ENCODE data around the gene HTRA3.

Gene HTRA3

DNA sequence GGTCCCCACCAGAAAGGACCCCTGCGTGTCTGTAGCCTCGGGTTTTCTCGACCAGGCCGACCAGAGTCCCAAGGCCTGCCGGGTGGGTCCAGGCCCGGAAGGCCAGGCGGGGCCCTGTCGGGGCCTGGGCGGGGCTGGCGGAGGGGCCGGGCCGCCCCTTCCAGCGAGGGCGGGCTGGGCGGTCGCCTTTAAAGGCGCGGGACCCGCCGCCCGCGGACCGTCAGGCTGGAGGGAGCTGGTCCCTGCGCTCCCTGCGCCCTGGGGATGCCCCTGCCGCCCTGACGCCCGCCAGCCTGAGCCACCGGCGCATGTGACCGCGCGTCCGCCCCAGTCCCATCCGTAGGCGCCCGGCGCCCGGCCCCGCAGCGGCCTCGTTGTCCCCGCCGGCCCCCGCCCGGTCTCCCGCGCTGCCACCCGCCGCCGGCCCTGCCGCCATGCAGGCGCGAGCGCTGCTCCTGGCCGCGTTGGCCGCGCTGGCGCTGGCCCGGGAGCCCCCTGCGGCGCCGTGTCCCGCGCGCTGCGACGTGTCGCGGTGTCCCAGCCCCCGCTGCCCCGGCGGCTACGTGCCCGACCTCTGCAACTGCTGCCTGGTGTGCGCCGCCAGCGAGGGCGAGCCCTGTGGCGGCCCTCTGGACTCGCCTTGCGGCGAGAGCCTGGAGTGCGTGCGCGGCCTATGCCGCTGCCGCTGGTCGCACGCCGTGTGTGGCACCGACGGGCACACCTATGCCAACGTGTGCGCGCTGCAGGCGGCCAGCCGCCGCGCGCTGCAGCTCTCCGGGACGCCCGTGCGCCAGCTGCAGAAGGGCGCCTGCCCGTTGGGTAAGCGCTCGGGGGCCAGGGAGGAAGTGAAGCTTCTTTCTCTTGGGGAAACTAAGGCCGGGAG is at the start of gene HTRA3:
TSS of gene HTRA3 (plus strand) at position 220 of the 883 bp plus-strand sequence. CDS start at position 435, 215 bp downstream.
- no peak for DNase-seq (ENCODE audit: low read depth in 2 of 2)

DNA sequence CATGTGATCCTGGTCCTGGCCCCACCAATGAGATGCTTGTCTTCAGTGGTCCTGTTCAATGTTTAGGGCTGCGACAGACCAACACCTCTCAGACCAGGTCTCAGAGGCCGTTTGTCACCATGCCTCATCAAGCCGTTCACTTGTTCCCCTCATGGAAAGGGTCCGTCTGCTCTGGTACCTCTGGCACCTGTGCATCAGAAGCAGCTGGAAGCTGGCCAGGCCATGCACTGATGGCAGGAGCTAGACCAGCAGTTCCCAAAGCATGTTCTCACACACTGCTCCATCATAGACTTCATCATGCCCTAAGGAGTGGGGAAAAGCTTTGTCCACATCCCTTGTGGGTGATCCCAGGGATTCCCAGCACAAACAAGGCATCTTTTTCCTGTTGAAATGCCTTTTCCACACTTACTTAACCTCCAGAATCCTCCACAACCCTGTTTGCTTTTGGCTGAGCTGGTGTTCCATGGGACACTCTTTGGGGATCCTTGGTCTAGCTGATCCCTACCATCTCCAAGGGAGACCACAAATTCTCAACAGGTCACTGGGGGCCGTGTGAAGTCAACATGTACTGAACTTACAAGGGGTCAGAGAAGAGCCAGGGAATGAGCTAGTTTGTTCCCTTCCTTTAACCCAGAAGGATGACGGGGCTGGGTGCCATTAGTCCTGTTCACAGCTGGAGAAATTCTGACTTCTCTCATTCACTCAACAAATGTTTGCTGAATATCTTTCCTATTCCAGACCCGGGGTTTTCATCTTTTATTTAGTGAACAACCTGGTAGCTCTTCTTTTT is 48.7 kb upstream of the HTRA3 start:
- DNase-seq (ENCODE audit: low read depth in 2 of 2), result no peak

DNA sequence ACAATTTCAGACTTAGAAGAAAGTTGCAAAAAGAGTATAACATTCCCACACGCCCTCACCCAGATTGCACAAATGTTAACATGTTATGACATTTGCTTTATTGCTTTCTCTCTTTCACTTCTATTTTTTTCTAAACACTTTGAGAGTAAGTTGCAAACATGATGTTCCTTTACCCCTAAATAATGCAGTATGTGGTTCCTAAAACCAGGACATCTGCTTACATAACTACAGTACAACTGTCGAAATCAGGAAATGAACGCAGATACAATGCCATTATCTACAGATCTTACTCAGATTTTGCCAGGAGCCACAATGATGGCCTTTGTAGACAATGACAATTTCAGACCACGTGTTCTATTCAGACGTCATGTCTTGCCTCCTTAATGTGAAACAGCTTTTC is 48.1 kb upstream of the HTRA3 start:
- DNase-seq (ENCODE audit: low read depth in 2 of 2), result peak in 1 of 2 experiments; percentile 22

DNA sequence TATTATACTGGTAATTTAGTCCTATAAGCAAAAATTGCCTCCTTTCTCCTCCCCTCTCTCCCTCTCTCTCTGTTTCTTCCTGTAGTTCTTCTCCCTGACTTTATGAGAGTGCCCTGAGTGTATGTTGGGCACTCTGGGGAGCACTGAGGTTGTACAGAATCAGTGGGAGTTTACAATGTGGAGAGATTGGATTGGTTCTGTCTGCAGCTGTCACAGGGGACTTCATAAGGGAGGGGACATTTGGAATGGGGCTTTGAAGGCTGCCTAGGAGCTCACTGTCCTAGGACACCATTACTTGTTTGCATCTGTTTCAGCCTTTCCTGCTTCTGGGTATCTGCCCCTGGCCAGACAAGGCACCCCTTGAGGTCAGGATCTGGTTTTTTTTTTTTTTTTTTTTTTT is 47.6 kb upstream of the HTRA3 start:
- DNase-seq (ENCODE audit: low read depth in 2 of 2), result no peak

DNA sequence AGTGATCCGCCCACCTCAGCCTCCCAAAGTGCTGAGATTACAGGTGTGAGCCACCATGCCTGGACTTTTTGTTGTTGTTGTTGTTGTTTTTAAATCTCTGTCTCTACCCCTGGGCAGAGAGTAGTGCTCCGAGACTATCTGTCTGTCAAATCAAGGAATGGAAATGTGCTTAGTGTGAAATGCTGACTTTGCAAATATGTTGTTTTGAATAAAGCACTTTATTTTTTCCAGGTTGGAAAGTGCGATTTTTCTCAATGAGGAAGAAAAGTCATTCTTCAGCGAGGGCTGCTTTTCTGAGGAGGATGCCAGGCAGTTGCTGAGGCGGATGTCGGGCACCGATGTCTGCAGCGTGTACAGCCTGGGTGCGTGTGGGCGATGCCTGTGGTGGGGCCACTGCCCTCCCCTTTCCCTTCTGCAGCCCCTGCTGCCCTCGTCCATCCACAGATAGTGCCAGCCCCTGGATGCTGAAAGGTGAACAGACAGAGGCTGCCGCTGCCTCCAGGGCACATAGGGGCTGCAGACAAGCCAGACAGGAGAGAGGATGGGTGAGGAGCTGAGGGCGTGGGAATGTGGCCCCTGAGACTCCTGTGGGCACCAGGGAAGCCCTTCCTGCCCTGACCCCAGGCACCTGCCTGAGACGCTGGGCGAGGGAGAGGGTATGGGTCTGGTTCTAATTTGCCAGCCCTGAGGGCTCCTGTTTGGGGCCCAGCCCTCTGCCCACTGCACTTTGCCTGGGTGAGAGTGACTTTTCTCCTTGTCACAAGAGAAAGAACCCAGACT is 46.8 kb upstream of the HTRA3 start:
- DNase-seq (ENCODE audit: low read depth in 2 of 2), result no peak

DNA sequence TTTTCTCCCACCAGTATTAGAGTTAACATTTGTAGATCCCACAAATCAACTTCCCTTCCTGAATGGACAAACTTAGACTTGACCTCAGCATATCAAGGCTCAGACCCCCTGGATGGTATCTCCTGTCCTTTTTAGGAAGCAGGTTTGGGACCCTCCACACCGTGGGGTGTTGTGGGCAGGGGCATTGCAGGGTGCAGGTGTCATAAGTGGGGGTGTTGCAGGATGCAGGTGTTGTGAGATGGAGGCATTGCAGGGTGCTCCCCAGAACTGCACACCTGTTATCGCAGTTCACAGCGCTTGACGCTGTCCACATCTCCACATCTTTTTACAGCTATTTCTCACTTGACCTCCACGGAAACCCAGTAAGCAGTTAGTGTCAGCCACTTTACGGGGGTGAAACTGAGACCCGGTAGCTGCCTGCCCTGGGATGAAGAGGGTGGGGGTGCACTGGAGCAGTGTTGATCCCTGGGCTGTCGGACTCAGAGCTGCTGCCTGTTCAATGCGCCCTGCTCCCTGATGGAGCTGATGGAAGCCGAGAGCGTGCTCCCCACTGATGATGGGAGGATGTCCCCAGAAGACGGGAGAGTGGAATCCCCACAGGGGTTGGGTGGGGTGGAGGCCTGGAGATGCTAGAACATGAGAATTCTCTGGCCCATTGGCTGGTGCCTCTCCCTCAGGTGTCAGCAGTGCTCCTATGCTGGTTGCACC is 45.1 kb upstream of the HTRA3 start:
- no peak for DNase-seq (ENCODE audit: low read depth in 2 of 2)

DNA sequence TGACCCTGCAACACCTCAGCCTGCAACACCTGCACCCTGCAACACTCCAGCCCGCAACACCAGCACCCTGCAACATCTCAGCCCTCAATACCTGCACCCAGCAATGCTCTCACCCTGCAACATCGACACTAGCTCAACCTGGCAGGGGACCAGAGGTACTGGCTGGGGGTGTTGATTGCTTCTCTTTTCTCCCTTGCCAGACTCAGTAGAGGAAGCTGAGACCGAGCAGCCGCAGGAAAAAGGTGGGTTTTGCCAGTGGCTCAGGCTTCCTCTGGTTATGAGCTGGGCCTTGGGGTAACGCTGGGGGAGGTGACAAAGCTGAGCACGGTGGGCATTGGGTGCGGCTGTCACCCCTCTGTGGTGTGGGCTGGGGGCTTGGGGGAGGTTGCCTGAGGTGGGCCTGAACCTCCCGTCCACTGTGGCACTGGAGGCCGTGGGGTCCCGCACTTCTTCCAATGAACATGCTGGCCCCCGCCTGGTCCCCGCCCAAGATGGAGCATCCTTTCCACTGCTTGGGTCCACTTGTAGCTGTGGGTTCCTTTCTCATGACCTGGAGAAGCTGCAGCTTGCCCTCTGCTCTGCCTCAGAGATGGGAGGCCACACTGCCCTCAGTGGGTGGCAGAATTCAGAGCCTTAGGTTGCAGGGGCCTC is 44.5 kb upstream of the HTRA3 start:
- DNase-seq (ENCODE audit: low read depth in 2 of 2), result no peak

DNA sequence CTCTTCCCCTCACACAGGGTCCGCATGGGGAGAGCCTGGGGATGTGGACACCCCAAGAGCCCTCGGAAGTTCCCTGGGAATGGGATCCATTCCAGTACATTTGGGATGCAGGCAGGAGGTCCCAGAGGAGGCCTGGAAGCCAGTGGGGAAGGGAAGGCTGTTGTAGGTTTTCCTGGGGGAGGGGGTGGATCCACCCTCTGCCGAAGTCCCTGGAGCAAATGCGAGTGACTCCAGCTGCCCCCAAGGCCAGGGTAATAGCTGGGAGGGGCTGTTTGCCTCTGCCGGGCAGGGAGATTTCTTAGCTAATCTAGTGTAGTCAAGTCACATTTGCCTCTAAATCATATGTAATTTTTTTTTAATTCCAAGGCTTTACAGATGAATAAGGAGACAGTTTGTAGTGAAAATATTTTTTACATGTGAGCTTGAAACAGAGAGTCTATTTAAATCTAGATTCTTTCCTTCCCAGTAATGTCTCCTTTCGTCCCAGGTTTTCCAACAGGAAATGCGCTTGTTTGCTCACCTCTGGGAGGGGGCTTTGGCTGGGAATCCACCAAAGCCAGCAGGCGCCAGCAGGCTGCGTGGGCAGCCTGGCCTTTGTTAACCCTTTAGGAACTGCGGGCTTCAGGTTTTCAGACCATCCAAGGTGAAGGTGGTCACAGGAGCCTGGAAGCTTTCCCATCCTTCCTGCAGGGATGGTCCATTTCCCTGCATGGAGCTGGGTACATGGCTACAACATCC is 43.7 kb upstream of the HTRA3 start:
- no peak for DNase-seq (ENCODE audit: low read depth in 2 of 2)

DNA sequence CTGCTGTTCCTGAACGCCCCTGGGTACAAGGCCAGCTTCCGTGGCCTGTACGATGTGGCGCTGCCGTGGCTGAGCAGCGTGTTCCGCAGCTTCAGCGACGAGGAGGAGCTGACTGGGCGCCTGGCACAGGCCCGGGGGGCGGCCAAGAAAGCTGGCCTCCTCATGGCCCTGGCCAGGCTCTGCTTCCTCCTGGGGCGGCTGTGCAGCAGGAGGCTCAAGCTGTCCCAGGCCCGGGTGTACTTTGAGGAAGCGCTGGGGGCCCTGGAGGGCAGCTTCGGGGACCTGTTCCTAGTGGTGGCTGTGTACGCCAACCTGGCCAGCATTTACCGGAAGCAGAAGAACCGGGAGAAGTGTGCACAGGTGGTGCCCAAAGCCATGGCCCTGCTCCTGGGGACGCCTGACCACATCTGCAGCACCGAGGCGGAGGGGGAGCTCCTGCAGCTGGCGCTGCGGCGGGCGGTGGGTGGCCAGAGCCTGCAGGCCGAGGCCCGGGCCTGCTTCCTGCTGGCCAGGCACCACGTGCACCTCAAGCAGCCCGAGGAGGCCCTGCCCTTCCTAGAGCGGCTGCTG is 42.3 kb upstream of the HTRA3 start:
- DNase-seq (ENCODE audit: low read depth in 2 of 2), result no peak

DNA sequence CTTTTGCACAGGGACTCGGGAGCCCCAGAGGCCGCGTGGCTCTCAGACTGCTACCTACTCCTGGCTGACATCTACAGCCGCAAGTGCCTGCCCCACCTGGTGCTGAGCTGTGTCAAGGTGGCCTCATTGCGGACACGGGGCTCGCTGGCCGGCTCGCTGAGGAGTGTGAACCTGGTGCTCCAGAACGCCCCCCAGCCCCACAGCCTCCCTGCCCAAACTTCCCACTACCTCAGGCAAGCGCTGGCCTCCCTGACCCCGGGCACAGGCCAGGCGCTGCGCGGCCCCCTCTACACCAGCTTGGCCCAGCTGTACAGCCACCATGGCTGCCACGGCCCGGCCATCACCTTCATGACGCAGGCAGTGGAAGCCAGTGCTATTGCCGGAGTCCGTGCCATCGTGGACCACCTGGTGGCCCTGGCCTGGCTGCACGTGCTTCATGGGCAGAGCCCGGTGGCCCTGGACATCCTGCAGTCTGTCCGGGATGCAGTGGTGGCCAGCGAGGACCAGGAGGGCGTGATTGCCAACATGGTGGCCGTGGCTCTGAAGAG is 41.7 kb upstream of the HTRA3 start:
- no peak for DNase-seq (ENCODE audit: low read depth in 2 of 2)

DNA sequence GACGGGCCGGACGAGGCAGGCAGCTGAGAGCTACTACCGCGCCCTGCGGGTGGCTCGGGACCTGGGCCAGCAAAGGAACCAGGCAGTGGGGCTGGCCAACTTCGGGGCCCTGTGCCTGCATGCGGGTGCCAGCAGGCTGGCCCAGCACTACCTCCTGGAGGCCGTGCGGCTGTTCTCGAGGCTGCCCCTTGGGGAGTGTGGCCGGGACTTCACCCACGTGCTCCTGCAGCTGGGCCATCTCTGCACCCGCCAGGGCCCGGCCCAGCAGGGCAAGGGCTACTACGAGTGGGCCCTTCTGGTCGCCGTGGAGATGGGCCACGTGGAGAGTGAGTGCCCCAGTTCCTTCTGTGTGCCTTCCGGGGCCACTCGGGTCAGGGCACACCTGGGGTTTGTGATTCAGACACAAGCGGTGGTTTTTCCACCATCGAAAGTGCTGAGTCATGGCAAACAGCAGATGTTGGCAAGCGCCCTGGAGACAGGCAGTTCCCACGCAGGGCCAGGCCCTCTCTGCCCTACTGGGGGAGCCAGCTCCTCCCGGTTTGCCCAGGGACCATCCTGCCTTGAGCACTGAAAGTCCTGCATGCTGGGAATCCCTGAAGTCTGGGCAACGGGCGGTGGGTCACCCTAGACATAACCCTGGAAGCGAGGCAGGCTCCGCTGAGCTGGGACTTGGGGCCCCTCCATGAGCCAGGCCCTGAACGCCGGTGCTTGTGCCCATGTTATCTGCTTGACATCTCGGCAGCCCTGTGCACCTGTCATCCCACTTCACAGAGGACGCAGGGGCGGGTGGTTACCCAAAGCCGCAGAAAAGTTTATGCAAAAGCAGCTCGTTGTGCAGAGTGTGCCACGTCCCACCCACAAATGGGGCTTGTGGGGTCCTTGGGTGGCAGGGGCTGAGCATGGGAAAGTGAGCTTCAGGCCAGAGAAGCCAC is 41.0 kb upstream of the HTRA3 start:
- DNase-seq (ENCODE audit: low read depth in 2 of 2), result peak; percentile 32 to 44

DNA sequence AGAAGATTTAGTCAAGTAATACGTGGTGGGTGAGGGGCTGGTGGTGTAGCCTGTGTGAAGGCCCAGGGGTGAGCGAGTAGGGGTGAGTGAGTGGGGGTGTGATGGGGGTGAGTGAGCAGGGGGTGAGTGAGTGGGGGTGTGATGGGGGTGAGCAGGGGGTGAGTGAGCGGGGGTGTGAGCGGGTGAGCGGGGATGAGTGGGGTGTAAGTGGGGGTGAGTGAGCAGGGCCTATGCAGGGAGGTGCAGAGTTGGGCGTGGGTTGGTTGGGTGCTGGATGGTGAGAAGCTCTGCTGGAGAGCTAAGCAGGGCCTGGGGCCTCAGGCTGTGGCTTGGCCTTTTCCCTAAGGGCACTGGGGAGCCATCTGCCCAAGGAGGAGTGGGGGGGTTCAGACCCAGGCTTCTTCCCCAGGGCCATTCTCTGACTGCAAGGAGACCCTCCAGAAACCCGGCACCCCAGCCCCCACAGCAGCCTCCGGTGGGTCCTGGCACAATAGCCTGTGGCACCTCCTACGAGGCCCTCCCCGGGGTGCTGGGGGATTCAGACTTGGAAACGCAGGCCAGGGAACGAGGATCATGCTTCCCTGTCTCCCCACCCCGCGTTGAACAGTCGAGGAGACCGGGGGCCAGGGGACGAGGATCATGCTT is 40.1 kb upstream of the HTRA3 start:
- no peak for DNase-seq (ENCODE audit: low read depth in 2 of 2)

DNA sequence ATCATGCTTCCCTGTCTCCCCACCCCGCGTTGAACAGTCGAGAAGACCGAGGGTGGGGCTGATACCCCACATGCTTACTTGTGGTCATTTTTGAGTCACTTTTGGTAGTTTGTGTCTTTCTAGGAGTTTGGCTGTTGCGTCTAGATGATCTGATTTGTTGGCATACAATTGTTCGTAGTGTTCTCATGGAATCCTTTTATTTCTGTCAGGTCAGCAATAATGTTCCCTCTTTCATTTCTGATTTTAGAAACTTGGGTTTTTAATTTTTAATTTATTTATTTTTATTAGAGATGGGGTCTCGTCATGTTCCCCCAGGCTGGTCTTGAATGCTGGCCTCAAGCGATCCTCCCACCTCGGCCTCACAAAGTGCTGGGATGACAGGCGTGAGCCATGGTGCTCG is 39.5 kb upstream of the HTRA3 start:
- no peak for DNase-seq (ENCODE audit: low read depth in 2 of 2)

DNA sequence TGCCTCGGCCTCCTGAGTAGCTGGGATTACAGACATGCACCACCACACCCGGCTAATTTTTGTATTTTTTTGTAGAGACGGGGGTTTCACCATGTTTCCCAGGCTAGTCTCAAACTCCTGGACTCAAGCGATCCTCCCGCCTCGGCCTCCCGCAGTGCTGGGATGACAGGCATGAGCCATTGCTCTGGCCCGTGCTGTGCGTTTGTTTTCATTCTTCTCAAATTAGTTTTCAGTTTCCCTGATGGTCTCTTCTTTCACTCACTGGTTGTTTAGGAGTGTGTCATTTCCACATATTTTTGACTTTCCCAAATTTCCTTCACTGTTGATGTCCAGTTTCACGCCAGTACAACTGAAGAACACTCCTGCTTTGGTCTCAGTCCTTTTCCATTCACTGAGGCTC is 38.7 kb upstream of the HTRA3 start:
- no peak for DNase-seq (ENCODE audit: low read depth in 2 of 2)

DNA sequence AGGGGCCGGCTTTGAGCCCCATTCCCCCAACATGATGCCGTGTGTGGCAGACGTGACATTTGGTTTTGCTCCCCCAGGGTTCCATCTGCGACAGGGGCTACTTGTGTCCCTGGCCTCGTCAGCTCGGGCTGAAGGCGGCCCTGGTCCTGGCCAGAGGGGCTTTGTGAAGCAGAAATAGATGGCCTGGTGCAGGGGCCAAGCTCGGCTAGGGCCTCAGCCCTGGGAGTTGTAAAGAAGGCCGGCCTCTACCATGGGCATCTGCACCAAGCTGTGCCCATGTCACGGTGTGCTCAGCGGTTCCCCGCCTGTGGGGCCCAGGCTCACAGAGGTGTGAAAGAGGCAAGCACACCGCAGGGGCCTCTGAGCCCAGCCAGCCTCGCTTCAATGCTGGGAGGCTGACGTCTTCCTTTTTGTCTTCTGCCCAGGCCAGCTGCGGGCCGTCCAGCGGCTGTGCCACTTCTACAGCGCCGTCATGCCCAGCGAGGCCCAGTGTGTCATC is 38.0 kb upstream of the HTRA3 start:
- no peak for DNase-seq (ENCODE audit: low read depth in 2 of 2)

DNA sequence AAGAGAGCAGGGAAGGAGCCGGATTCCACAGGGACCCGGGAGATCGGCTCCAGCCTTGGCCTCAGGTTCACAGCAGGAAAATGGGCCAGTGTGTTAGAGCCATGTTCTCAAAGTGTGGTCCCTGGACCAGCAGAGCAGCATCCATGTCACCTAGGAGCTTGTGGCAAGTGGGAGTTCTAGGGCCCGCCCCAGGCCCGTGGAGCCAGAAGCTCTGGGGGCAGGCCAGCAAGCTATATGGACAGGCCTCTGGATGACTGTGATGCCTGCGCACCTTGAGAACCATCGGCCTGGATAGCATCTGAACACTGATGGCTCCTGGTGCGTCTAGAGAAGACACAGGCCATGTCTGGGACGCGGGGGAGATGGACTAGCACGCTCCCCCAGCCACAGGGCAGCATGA is 36.8 kb upstream of the HTRA3 start:
- DNase-seq (ENCODE audit: low read depth in 2 of 2), result no peak

DNA sequence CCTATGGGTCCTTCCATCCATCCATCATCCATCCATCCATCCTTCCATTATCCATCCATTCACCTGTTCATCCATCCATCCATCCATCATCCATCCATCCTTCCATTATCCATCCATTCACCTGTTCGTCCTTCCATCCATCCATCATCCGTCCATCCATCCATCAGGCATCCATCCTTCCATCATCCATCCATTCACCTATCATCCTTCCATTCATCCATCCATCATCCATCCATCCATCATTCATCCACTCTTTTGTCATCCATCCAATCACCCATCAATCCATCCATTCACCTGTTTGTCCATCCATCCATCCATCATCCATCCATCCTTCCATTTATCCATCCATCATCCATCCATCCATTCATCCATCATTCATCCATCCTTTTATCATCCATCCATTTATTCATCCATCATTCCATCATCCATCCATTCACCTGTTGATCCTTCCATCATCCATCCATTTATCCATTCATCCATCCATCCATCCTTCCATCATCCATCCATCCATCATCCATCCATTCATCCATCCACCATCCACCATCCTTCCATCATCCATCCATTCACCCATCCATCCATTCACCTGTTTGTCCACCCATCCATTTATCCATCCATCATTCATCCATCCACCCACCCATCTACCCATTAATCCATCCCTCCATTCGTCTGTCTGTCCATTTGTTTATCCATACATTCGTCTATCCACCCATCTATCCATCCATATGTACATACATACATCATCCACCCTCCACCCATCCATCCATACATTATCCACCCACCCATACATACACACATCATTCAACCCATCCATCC is 35.7 kb upstream of the HTRA3 start:
- no peak for DNase-seq (ENCODE audit: low read depth in 2 of 2)
